Stimulated activated CD4-positive, alpha-beta T cell treated with anti-CD3 and anti-CD28 coated beads, TNF-alpha, amount 100 ng/mL, for 48 hours (primary cell): ENCODE data around the gene GSG1L.

ENCODE experiments used
- DNase-seq, 3 donors: peaks; one replicate each; pipeline ENCODE4 v3.0.0-alpha.2; 2020; ENCODE audit warnings: low read depth in 3 of 3

GSG1L gene

DNA sequence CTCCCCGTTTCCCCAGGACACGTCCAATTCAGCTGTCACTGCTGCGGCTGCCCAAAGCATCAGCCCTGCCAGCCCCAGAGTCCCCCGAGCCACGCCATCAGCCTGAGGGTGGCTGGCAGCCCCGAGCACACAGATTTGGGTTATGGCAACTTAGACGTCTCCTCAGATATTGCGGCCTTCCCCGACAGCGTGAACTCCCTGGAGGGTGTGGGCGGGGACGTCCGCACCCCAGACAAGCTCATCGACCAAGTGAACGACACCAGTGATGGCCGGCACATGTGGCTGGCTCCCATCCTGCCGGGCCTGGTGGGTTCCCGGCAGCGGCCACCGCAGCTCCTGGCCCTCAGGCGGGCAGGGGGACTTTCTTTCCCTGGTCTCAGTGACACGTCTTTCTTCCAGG lies 288.7 kb downstream of the GSG1L start:
- DNase-seq: no peak

DNA sequence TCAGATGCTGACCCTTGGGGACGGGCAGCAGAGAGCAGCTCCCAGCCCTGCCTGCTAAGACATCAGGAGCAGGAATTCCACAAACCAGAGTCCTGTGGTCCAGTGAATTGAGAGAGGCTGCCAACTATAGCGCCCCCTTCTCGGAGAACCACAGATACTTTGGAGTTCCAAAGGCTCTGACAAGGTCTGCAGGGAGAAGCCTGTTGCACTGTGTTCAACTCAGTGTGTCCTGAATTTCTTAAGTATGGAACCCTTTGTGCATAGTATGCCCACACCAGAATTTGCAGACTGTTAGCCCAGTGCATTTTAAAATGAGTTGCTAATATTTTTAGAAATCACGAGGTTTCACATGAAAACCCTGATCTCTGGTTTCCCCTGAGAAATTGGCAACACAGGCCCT lies 290.2 kb downstream of the GSG1L start:
- no peak for DNase-seq

DNA sequence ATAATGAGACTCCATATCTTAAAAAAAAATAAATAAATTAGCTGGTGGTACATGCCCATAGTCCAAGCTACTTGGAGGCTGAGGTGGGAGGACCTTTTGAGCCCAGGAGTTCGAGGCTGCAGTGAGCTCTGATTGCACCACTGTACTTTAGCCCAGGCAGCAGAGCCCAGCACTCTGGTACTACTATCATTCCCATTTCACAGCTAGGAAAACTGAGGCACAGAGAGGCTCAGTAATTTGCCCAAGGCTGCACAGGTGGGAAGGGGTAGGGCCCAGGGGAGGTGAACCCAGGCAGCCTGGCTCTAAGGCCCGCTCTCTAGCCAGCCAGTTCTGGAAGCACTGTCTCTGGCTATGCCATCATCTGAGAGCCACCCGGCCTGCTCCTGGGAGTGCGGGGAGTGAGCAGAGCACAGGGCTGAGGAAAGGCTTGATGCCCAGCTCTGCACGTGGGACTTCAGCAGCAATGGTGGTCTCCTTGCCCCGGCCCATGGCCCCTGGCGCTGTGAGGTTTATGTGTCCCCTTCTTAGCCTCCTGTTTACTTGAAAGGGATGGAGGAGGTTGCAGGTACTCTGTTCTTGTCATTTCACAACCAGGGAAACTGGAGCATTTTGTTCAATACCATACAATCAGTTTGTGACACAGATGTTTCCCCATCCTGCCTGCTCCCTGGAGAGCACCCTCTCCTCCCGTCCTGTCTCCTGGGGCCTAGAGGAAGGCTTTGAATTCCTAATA lies 291.3 kb downstream of the GSG1L start:
- DNase-seq: no peak

DNA sequence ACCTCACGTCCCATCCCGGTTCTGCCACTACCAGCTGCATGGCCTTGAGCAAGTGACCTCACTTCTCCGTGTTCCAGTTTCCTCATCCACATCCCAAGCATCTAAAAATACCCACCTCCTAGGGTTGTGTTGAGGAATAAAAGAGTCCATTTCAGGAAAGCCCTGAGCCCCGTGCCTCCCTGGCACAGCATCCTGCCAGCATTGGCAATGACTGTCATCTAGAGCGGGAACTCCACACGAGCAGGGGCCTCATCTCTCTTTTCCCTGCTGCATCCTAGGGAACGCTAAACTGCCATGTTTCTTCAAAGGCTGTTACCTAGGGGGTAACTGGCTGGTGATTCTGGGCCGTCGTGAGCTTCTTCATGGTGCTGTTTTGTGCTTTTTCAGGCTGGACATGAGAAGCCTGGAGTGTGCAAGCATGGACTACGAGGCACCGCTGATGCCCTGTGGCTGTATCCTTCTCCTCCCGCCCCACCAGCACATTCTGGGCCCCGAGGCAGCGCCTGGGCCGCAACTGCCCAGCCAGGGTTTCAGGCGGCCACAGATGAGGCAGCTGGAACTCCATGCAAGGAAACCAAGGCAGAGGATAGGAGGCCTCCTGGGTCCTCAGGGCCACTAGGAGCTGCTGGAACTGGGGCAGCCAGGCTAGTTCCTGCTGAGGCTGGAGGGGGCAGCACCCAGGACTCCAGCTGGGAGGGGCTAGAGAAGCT lies 292.2 kb downstream of the GSG1L start:
- no peak for DNase-seq

DNA sequence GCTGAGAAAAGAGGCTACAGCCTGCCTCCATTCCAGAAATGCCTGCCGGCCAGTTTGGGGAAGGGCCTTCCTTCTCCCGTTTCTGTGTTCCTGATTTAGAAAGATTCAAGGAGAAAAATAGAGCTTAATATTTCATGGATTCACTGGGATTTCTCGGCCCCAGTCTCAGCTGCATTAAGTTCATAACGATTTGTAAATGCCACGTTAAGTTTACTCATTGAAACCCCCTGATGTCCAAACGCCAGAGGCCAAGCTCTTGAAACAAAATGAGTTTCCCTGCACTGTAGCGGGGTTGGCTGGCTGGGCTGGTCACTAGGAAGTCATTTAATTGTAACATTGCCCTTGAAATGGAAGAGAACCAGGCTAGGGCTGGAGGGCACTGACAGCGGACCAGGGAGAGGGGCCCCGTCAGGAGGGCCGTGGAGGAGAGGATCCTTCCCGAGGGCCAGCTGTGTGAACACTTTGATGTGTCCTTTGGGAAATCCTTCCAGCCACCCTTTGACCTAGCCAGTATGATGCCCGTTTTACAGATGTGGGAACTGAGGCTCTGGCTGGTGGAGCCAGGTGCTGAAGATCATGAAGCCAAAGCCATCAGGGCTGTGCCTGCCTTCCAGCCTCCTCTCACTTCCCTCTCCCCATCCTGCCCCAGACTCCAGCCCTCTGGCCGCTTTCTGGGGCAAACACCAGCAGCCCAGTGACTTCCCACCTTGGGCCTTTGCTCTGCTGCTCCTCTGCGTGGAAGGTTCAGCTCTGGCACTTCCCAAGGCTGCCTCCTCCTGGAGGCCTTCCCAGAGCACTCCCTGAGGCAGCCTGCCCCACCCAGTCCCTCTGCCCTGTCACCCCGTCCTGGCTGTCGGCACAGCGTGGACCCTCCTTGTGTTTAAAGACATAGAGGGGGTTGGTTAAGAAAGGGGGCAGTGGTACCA lies 293.0 kb downstream of the GSG1L start:
- DNase-seq: no peak

DNA sequence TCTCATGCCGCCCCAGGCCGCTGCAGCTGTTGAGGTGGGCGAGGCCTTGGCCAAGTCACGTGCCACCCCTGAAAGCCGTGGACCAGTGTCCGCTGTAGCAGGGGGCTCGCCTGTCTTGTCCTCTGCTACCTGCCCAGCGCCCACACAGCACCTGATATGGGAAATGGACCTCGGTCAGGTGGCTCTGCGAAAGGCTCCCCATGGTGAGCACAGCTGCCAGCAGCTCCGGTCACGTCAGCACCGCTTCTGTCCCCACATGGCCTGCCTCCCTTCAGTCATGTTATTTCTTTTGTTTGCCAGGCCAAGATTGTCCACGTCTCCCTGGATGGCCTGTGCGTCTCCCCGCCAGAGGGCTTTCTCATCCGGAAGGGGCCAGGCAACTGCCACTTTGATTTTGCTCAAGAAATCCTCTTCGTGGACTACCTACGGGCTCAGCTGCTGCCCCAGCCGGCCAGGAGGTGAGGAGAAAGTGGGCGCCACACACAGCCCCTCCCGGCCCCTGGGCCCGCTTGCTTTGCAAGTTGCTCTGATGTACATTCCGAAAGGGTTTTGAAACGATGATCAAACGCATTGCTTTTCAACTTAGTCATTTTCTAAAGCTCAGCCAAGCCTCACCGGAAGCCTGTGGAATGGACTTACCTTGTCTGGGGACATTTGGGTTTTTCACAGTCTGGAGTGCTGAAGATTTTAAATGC lies 293.8 kb downstream of the GSG1L start:
- DNase-seq: no peak

DNA sequence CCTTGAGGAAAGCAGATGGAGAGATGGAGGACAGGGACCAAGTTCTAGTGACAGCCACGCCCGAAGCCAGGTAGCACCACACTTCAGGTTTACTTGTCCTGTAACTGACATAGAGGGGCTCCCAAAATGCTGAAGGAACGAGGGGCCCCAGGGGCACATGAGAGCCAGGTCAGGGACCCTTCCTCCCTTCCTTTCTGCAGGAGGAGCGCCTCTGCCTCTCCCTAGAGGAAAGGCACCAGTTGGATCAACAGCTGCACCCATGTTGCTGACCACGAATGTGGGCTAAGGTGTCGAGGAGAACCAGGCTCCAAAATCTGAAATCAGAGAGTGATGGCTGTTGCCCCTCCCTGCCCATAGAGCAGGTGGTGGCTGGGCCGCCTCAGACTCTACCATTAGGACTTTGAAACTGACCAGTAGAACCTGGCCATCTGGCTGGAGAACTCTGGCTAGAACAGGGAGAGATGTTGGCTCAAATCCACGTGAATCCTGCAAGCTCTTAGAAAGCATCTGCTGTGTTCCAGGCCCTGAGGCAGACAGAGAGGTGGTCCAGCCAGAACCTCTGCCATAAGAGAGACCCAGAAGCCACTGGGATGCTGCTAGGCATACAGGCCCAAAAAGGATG lies 294.8 kb downstream of the GSG1L start:
- no peak for DNase-seq

DNA sequence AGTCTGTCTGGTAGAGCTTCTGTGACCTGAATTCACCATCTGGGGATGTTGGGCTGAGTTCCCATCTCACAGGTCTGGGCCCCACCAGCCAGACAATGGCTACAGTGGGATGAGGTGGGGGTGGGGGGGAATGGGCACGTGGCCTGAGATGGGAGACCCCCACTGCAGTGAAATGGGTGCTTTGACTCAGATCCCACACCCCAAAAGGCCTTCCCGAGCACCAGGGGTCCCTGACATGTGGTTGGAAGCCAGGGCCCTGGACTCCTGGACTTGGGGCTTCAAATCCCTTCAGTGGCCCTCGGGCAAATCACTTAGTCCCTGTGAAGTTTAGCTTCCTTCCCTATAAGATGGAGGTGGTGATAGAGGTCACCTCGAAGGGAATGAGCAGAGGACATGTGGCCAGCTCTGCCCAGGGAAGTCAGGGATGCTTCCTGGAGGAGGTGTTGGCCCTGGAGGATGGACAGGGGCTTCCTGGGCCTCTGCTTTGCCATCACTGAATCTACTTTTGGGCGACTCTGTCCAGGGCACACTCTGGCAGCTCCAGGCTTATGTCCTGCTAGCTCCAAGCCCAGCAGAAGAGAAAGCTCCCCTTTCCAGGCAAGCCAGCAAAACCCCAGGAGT lies 295.4 kb downstream of the GSG1L start:
- no peak for DNase-seq

DNA sequence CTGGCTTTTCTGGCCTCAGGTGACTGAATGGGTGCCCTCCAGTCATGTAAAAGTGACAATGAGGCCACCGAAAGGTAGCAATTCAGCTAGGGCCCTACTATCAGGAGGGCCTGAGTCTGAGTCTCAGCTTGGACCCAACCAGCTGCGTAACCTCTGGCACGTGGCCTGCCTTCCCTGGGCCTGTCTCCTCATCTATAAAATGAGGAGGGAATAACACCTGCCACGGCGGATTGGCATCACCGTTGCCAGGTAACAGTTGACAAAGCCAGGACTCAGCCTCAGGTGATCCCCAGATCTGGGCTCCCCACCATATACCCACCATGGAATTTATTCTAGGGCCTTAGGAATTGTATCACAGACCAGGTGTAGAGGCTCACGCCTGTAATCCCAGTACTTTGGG lies 296.4 kb downstream of the GSG1L start:
- DNase-seq: no peak

DNA sequence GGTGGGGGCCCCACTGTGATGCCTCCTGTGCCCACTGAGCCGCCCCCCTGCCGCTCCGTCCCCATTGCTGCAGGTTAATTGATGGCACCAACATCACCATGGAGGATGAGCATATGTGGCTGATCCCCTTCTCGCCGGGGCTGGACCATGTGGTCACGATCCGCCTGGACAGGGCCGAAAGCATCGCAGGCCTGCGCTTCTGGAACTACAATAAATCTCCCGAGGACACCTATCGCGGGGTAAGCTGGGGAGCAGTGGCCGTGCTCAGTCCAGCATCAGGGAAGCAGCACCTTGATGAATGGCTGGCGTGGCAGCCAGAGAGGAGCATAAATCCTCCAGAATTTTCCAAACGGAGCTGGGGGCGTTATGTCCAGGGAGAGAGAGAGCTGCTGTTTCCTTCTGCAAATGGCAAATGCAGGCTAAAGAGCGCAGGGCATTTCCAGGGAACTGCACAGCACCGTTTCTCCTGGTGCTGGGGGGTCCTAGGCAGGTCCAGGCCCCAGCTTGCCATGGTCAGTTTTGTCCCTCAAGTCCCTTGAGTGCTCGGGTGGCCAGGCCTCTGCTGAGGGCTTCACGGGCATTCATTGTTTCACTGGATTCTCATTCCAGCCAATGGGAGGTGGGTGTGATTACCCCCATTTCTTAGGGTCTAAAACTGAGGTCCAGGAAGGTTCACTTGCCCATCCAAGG lies 297.1 kb downstream of the GSG1L start:
- DNase-seq: no peak

DNA sequence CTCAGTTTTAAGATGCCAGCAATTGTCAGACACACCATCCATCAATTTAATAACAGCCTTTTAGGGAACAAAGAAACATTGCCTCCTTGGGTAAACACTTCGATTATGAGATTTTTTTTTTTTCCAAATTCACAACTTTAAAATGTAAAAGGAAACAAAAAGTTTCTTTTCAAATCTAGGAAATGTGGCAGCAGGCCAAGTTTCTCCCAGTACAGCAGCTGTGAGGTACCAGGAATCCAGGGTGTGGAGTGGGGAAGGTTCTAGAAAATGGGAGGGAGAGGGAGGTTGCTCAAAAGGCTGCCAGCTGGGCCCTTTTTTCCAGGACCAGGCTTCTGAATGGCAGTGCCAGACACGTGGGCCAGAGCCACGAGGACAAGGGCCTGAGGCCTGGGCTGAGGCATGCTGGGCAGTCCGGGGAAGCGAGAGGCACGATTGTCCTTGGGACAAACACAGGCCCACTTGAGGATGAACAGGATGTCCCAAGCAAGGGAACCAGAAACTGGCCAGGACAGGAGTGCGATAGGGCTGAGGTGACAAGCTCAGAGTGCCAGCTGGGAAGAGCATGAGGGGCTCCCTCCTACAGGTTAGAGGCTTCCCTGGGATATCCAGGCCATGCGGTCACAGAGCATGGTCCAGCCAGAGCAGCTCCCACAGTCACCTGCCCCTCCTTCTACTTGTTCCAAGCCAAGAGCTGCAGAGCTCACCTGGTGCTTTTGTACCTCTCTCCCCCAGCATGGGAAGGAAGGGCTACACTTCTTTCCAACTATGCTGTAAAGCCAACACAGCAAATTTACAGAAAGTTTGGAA lies 298.4 kb downstream of the GSG1L start:
- no peak for DNase-seq

DNA sequence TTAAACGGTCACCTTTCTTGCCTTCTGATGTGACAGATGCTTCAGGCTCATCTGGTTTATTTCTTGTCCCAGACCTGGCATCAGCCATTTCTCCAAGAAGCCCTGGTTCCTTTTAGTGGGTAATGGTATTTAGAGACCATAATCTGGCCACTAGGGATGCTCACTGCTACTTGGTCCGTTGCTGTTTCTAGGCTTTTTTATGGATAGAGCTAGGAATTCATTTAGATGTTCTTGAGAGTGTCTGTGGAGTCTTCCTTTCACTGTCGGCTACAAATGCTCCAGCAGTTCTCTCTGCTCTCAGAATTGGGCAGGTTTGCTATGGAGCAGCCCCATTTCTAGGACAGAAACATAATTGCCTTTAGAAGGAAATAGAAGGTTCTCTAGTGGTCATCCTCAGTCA lies 299.1 kb downstream of the GSG1L start:
- no peak for DNase-seq

DNA sequence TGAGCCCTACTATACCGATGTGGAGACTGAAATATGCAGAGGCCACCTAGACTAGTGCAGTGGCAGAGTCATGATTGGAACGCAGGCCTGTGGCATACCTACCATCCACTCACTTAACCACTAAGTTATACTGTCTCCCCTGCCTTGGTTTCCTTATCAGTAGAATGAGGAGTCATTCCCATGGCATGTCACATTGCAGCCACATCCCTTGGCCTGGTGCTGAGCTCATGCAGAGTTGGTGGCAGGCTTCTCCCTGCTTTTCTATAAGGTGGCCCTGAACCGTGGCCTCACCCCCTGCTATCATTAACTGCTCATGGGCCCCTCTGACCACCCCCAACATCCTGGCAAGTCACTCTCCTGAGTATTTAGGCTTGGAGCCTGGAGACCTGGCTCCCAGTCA lies 301.1 kb downstream of the GSG1L start:
- DNase-seq: no peak

DNA sequence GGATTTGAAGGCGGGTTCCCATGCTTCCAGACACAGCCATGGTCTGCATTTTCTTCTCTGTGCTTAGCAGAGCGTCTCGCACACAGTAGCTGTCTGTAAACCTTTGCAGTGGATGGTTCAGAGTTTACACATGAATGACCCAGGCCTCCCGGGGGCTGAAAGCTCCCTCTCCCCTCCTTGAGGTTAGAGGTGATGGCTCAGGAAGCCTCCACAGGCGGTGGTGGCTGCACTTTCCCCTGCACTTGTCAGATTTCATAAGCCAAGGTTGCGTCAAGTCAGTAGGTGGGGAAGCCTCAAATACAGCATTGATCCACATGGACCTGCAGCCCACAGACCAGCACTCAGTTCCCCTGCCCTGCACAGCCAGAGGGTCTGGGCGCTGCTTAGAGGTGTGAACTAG lies 301.7 kb downstream of the GSG1L start:
- DNase-seq: no peak

DNA sequence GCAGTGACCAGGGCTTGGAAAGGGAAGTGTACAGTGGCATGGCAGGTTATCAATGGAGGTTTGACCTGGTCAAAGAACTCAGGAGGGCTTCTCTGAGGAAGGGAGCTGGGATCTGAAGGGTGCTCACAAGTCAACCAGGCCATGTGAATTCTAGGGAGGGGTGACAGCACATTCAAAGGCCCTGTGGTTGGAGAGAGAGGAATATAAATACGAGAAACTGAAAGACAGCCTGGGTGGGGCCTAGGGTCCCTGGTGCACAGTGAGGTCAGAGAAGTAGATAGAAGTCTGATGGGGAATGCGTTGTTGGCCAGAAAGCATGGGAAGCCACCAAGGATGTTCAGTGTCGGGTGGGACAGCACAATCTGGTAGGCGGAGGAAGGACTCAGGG lies 302.7 kb downstream of the GSG1L start:
- DNase-seq: no peak

DNA sequence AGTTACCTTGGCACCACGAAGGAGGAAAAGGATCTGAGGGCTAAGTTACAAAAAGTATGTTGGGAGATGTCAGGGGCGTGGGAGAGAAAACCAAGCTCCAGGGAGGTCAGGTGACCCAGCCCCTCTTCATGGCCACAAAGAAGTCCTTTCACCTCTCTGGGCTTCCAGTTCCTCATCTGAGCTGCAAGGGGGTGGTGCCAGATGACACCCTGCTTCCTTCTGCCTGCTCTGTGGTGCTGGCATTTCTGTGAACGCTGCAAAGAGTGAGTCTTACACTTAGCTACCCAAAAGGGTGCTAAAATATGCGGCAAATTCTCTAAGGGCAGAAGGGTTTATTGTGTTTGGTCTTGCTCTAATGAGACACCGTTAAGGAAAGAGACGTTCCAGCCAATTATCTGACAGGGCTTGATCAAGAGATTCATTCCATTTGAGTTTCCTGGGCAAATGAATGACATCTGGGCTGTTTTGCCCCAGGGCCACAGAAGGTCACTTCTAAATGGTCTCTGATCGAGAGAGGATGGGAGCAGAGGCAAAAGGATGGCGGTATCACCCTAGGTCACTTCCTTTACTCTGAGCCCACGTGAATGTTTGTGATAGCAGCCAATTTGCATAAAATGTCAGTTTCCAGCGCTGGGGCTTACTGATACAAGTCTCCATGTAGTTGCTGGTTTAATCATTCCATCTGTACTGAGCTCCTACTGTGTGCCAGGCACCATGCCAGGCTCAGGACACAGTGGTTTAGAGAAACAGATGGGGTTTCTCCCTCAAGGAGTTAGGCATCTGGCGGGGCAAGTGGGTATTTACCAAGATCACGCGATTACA lies 303.3 kb downstream of the GSG1L start:
- no peak for DNase-seq

DNA sequence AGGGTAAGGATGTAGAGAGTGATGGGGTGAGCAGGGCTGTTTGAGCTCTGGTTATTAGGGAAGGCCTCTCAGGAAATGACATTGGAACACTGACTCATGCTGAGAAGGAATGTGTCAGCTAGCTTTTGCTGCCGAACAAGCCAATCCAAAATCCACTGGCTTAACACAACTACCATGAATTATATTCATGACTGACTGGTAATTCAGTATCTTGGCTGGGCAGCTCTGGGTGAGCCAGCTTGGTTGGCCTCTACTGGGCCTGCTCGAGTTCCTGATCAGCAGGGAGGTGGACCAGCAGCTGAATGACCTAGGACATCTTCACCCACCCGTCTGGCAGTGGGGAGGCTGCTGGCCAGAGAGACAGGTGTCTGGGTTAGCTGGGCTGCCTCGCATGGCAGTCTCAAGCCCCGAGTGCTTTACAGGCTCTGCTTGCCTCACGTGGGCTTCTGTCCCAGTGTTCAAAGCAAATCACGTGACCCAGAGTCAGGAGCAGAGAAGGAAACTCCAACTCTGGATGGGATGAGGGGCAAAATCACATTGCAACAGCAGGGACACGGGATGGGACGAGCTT lies 304.1 kb downstream of the GSG1L start:
- DNase-seq: no peak

DNA sequence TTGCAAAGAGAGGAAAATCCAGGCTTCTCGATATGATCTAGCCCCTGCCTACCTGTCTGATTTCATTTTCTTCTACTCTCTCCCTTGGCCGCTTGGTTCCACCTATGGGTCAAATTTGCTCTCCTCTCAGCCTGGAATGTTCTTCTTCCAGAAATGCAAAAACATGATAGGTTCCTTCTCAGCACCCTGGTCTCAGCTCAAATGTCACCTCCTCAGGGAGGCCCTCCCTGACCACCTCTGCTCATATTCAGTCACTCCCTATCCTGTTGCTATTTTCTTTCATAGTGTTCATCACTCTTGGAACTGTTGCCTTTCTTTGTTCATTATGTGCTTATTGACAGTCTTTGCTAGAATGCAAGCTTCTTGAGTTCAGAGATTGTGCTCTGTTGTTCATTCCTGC lies 305.0 kb downstream of the GSG1L start:
- DNase-seq: no peak
